K562 (cell line): ENCODE data around the gene GRIN1. TPM values are rescaled to one million over a fixed set of nuclear protein-coding genes. Genes with fewer than 3 reads are reported as not detected.
A peak's percentile ranks its signal among the peaks of the same experiment; 100 is the strongest.

Experiments used
- BRF2 ChIP-seq: IDR thresholded peaks from 3 replicates; pipeline ENCODE4 v1.6.1; 2011; ENCODE audit warnings: borderline replicate concordance, mild to moderate bottlenecking; ENCODE audit not compliant: insufficient read length, insufficient read depth
- CBX5 ChIP-seq: IDR thresholded peaks from 2 replicates; pipeline ENCODE4 v1.6.1; 2014; ENCODE audit warnings: low read depth, borderline replicate concordance
- ELK3 ChIP-seq: fragments of 450-650 bp; formaldehyde crosslinking; IDR thresholded peaks from 2 replicates; pipeline ENCODE4 v1.4.0; 2020; ENCODE audit warnings: mild to moderate bottlenecking
- FOXA3 ChIP-seq, 2 experiments: fragments of 450-650 bp in 1 of 2; sonication (generic) in 1 of 2; formaldehyde crosslinking; IDR thresholded peaks in 1 of 2; conservative IDR thresholded peaks in 1 of 2; 2 replicates each; pipeline versions ENCODE4 v1.4.0 to v1.8.0; 2020 to 2022; ENCODE audit warnings: mild to moderate bottlenecking in 2 of 2, missing genetic modification reagents in 1 of 2
- GTF2E2 ChIP-seq: fragments of 200-800 bp; sonication (Bioruptor generic); IDR thresholded peaks from 2 replicates; pipeline ENCODE4 v1.6.1; 2016; ENCODE audit warnings: missing genetic modification characterization, missing compliant biosample characterization
- ID3 ChIP-seq, 2 experiments: fragments of 250-450 bp in 1 of 2; fragments of 450-650 bp in 1 of 2; sonication (Bioruptor Pico) in 1 of 2; IDR thresholded peaks; 2 replicates each; pipeline versions ENCODE4 v1.6.1 to v1.8.0; 2016 to 2021; ENCODE audit warnings: mild to moderate bottlenecking in 2 of 2, moderate library complexity in 2 of 2, missing compliant biosample characterization in 1 of 2, missing genetic modification characterization in 1 of 2
- JUND ChIP-seq, 2 experiments: IDR thresholded peaks; 2 replicates in 1 of 2; 3 replicates in 1 of 2; pipeline ENCODE4 v1.6.1; 2011; ENCODE audit warnings: borderline replicate concordance in 2 of 2, low read depth in 2 of 2, low read length in 2 of 2, improper control_type of control experiment in 1 of 2, missing biosample characterization in 1 of 2, missing genetic modification characterization in 1 of 2, missing genetic modification reagents in 1 of 2
- KAT2B ChIP-seq: IDR thresholded peaks from one replicate; pipeline ENCODE4 v1.6.1; 2012; ENCODE audit warnings: low read depth, mild to moderate bottlenecking, control low read depth, inconsistent platforms, low read length, moderate library complexity
- MECOM ChIP-seq: fragments of 250-450 bp; sonication (Bioruptor Pico); IDR thresholded peaks from 2 replicates; pipeline ENCODE4 v1.8.0; 2022; ENCODE audit warnings: inconsistent platforms
- PTRF ChIP-seq: fragments of 450-650 bp; IDR thresholded peaks from 2 replicates; pipeline ENCODE4 v1.6.1; 2016; ENCODE audit warnings: mild to moderate bottlenecking, missing genetic modification characterization, missing compliant biosample characterization
- RBM15 ChIP-seq: fragments of 200-400 bp; formaldehyde crosslinking; IDR thresholded peaks from 2 replicates; pipeline ENCODE4 v1.6.1; 2018; ENCODE audit warnings: mild to moderate bottlenecking, low read length, moderate library complexity; ENCODE audit not compliant: insufficient read depth
- RBM25 ChIP-seq: fragments of 200-400 bp; formaldehyde crosslinking; IDR thresholded peaks from 2 replicates; pipeline ENCODE4 v1.6.1; 2018; ENCODE audit warnings: low read length, low read depth, moderate library complexity; ENCODE audit not compliant: severe bottlenecking
- SMC3 ChIP-seq: conservative IDR thresholded peaks from 2 replicates; pipeline ENCODE4 v1.6.1; 2011; ENCODE audit warnings: low read depth, low read length, improper control_type of control experiment; ENCODE audit not compliant: insufficient read depth
- STAG1 ChIP-seq: sonication (generic); formaldehyde crosslinking; IDR thresholded peaks from 2 replicates; pipeline ENCODE4 v1.5.0; 2020; ENCODE audit warnings: missing genetic modification reagents, borderline replicate concordance
- TCF3 ChIP-seq: sonication (generic); formaldehyde crosslinking; IDR thresholded peaks from 2 replicates; pipeline ENCODE4 v1.4.0; 2020; ENCODE audit warnings: mild to moderate bottlenecking, missing genetic modification reagents
- TFE3 ChIP-seq: fragments of 450-650 bp; formaldehyde crosslinking; IDR thresholded peaks from 2 replicates; pipeline ENCODE4 v1.4.0; 2020; ENCODE audit warnings: mild to moderate bottlenecking, mixed read lengths
- WHSC1 ChIP-seq: IDR thresholded peaks from one replicate; pipeline ENCODE4 v1.6.1; 2012; ENCODE audit warnings: low read length, control low read depth, inconsistent platforms
- XRCC4 ChIP-seq: IDR thresholded peaks from one replicate; pipeline ENCODE4 v1.6.1; 2011; ENCODE audit not compliant: insufficient read depth, insufficient read length; ENCODE audit errors: extremely low read depth
- ZC3H8 ChIP-seq: fragments of 450-650 bp; IDR thresholded peaks from 2 replicates; pipeline ENCODE4 v1.6.1; 2017
- ZNF311 ChIP-seq: fragments of 250-450 bp; sonication (Bioruptor Pico); IDR thresholded peaks from 2 replicates; pipeline ENCODE4 v1.4.0; 2020; ENCODE audit warnings: mild to moderate bottlenecking, moderate library complexity
- ZNF561 ChIP-seq: fragments of 450-650 bp; formaldehyde crosslinking; conservative IDR thresholded peaks from 2 replicates; pipeline ENCODE4 v1.4.0; 2020; ENCODE audit warnings: mild to moderate bottlenecking, moderate library complexity
- polyA plus RNA-seq, 8 experiments: library from polyadenylated mRNA; depleted of rRNA in 4 of 8; stranded (reverse) in 5 of 8; unstranded in 3 of 8; fragments of >200 nt; fragmentation: Nextera tagmentation in 2 of 8; fragmentation: Illumina TruSeq in 1 of 8; extraction: Ambion mirVana in 2 of 8; extraction: Trizol in 1 of 8; gene quantifications; 2 replicates each; pipeline versions ENCODE4 v1.2.1 to v1.2.3, GENCODE V29; 2011 to 2014; ENCODE audit warnings: inconsistent platforms in 1 of 8, missing spikeins in 1 of 8
- total RNA-seq, 7 experiments: library from RNA; depleted of rRNA in 6 of 7; stranded (reverse); fragments of >200 nt in 6 of 7; fragmentation: Illumina TruSeq in 2 of 7; extraction: Trizol in 2 of 7; gene quantifications; 2 replicates each; pipeline versions ENCODE4 v1.2.1 to v1.2.3, GENCODE V29; 2011 to 2021; ENCODE audit warnings: low replicate concordance in 1 of 7

The GRIN1 gene
- total and polyA plus RNA-seq, 9 of the 15 experiments (the other 6 are each of a cell fraction or from before 2014, with no cell fraction given): 0.03 to 0.35 (median 0.16) TPM; not detected in 6

GRCh38 chr9:137200311-137201204, 61.6 kb downstream of the GRIN1 start, which contains the start of gene TPRN (continued):
- TF ChIP-seq XRCC4 (no peak), TCF3 (CRISPR knock-in tag) (no peak), WHSC1 (no peak), KAT2B (no peak), ID3 (CRISPR knock-in tag; IDR thresholded peaks at IDR 0.05) (no peak), ID3 (tag; IDR thresholded peaks at IDR 0.05) (no peak), ELK3 (CRISPR knock-in tag) (no peak), CBX5 (no peak), FOXA3 (CRISPR knock-in tag; conservative IDR thresholded peaks at IDR 0.05 in 1 of 2, IDR thresholded peaks at IDR 0.05 in 1 of 2) (no peak), RBM25 (peak; percentile 99), SMC3 (no peak), ZC3H8 (no peak), ZNF311 (CRISPR knock-in tag) (no peak), PTRF (tag) (no peak), RBM15 (no peak), STAG1 (no peak), MECOM (CRISPR knock-in tag) (no peak), BRF2 (no peak), GTF2E2 (tag) (no peak), JUND (IDR thresholded peaks at IDR 0.05; ENCODE audit: borderline replicate concordance, low read depth, low read length) (peak; percentile 34; the same call in 1 of the 2 replicates), JUND (tag; IDR thresholded peaks at IDR 0.05; ENCODE audit: borderline replicate concordance, low read depth, low read length) (peak; percentile 12; the same call in 1 of the 3 replicates), TFE3 (CRISPR knock-in tag) (no peak), ZNF561 (CRISPR knock-in tag) (no peak)
